ENCODE data around the gene CCDC107. TPM values are rescaled to one million over a fixed set of nuclear protein-coding genes. Genes with fewer than 3 reads are reported as not detected.
A peak's percentile ranks its signal among the peaks of the same experiment; 100 is the strongest.

The CCDC107 gene
- total and polyA plus RNA-seq, 2 of the 13 experiments (the other 11 are each of a cell fraction or from before 2014, with no cell fraction given): 7.1 to 15.2 TPM

GRCh38 chr9:35664531-35665470 lies 6.7 kb downstream of the CCDC107 start, which contains the start of gene ARHGEF39 (continued):
- TF ChIP-seq ZBTB40 (IDR thresholded peaks at IDR 0.05): no peak
- TF ChIP-seq ZBTB40 (CRISPR knock-in tag; IDR thresholded peaks at IDR 0.05): 0 out of 2 replicates have a peak, but pooled peaks have one; percentile 61
- TF ChIP-seq TBX3 (IDR thresholded peaks at IDR 0.05; ENCODE audit: borderline replicate concordance): no peak
- 0 out of 2 replicates have a peak, but pooled peaks have one; percentile 21 for TF ChIP-seq ZNF30 (CRISPR knock-in tag; IDR thresholded peaks at IDR 0.05)
- peak; percentile 68; the same call in 1 of the 2 replicates for TF ChIP-seq ZNF558 (CRISPR knock-in tag; IDR thresholded peaks at IDR 0.05; ENCODE audit: borderline replicate concordance)
- TF ChIP-seq KAT2B (IDR thresholded peaks at IDR 0.05; ENCODE audit: borderline replicate concordance, low read depth, low read length): no peak
- no peak for TF ChIP-seq SYNCRIP (IDR thresholded peaks at IDR 0.05; ENCODE audit: insufficient read depth, low read depth, low read length)
- TF ChIP-seq POGK (CRISPR knock-in tag; conservative IDR thresholded peaks at IDR 0.05): peak; percentile 98
- TF ChIP-seq FOXO1 (CRISPR knock-in tag; IDR thresholded peaks at IDR 0.05): peak; percentile 74
- no peak for TF ChIP-seq TERF1 (CRISPR knock-in tag; IDR thresholded peaks at IDR 0.05)
- TF ChIP-seq ZNF784 (CRISPR knock-in tag; IDR thresholded peaks at IDR 0.05; ENCODE audit: borderline replicate concordance): peak; percentile 85
